Amniotic epithelial cell (primary cell): ENCODE results near the gene DSCAM.

ENCODE experiments used
- DNase-seq: peaks from one replicate; pipeline ENCODE4 v3.0.0-alpha.2; 2010; ENCODE audit warnings: low read depth

The DSCAM gene

GRCh38 chr21:40840401-40841125, 6.4 kb downstream of the DSCAM start:
- DNase-seq = no peak

GRCh38 chr21:40839521-40839920, 7.4 kb downstream of the DSCAM start:
- DNase-seq = no peak

GRCh38 chr21:40837456-40837855, 9.5 kb downstream of the DSCAM start:
- no peak for DNase-seq

- DNase-seq = no peak
These were observed 11.7 kb downstream of the DSCAM start for GRCh38 chr21:40835184-40835694.

- DNase-seq = no peak
These were observed 13.8 kb downstream of the DSCAM start for GRCh38 chr21:40833184-40833583.

- DNase-seq = no peak
These were observed 14.6 kb downstream of the DSCAM start for GRCh38 chr21:40832316-40832715.

- no peak for DNase-seq
These were observed 16.1 kb downstream of the DSCAM start for GRCh38 chr21:40830836-40831235.

- no peak for DNase-seq
These were observed 17.2 kb downstream of the DSCAM start for GRCh38 chr21:40829791-40830190.

- no peak for DNase-seq
These were observed 17.6 kb downstream of the DSCAM start for GRCh38 chr21:40829308-40829707.

- no peak for DNase-seq
These were observed 19.4 kb downstream of the DSCAM start for GRCh38 chr21:40827509-40827908.

- DNase-seq = no peak
These were observed 27.7 kb downstream of the DSCAM start for GRCh38 chr21:40819071-40819900.

GRCh38 chr21:40813918-40814317, 33.0 kb downstream of the DSCAM start:
- no peak for DNase-seq

GRCh38 chr21:40809673-40810197, 37.2 kb downstream of the DSCAM start:
- no peak for DNase-seq

GRCh38 chr21:40803101-40803500, 43.9 kb downstream of the DSCAM start:
- no peak for DNase-seq

GRCh38 chr21:40800126-40800525, 46.8 kb downstream of the DSCAM start:
- no peak for DNase-seq

- DNase-seq = no peak
These were observed 49.1 kb downstream of the DSCAM start for GRCh38 chr21:40797891-40798290.

GRCh38 chr21:40797410-40797809, 49.5 kb downstream of the DSCAM start:
- DNase-seq = no peak

- no peak for DNase-seq
These were observed 50.5 kb downstream of the DSCAM start for GRCh38 chr21:40796464-40796863.

- no peak for DNase-seq
These were observed 51.6 kb downstream of the DSCAM start for GRCh38 chr21:40795313-40795712.

GRCh38 chr21:40792691-40793456, 54.1 kb downstream of the DSCAM start:
- DNase-seq = no peak

GRCh38 chr21:40788635-40789034, 58.3 kb downstream of the DSCAM start:
- no peak for DNase-seq

- no peak for DNase-seq
These were observed 63.6 kb downstream of the DSCAM start for GRCh38 chr21:40783404-40783803.
